HCT116 (cell line): ENCODE data around the gene ACSL3.

Experiments
- CEBPB ChIP-seq: IDR thresholded peaks from 2 replicates; pipeline ENCODE4 v1.6.1; 2012; ENCODE audit warnings: low read depth
- EZH2 ChIP-seq: fragments of 200-600 bp; sonication (generic); IDR thresholded peaks from 2 replicates; pipeline ENCODE4 v1.6.1; 2017; ENCODE audit warnings: antibody characterized with exemption, mixed run types
- EZH2phosphoT487 ChIP-seq: fragments of 200-600 bp; IDR thresholded peaks from 2 replicates; pipeline ENCODE4 v1.6.1; 2018; ENCODE audit warnings: antibody characterized with exemption, borderline replicate concordance
- POLR2A ChIP-seq: IDR thresholded peaks from 2 replicates; pipeline ENCODE4 v1.7.0; 2011; ENCODE audit warnings: borderline replicate concordance; ENCODE audit not compliant: insufficient read depth, insufficient read length; ENCODE audit errors: extremely low read depth
- POLR2AphosphoS5 ChIP-seq: IDR thresholded peaks from 2 replicates; pipeline ENCODE4 v1.6.1; 2011; ENCODE audit warnings: mild to moderate bottlenecking, low read depth, low read length, moderate library complexity
- SIN3A ChIP-seq: IDR thresholded peaks from 2 replicates; pipeline ENCODE4 v1.6.1; 2012; ENCODE audit warnings: low read depth
- SP1 ChIP-seq: IDR thresholded peaks from 2 replicates; pipeline ENCODE4 v1.6.1; 2012; ENCODE audit warnings: low read depth
- YY1 ChIP-seq: IDR thresholded peaks from 2 replicates; pipeline ENCODE4 v1.6.1; 2011; ENCODE audit warnings: low read length, low read depth, moderate library complexity, mild to moderate bottlenecking; ENCODE audit not compliant: insufficient replicate concordance; ENCODE audit errors: extremely low read depth
- ZBTB33 ChIP-seq: IDR thresholded peaks from 2 replicates; pipeline ENCODE4 v1.6.1; 2011; ENCODE audit warnings: mild to moderate bottlenecking, low read length, moderate library complexity; ENCODE audit not compliant: insufficient replicate concordance; ENCODE audit errors: extremely low read depth
- TF ChIP-seq, protein P1 (sequence below), 3 experiments: fragments of 200-600 bp in 1 of 3; sonication (generic) in 1 of 3; IDR thresholded peaks in 2 of 3; conservative IDR thresholded peaks in 1 of 3; 2 replicates each; pipeline ENCODE4 v1.5.1; 2012 to 2017; ENCODE audit warnings: low read depth in 2 of 3, low read length in 2 of 3, antibody characterized with exemption in 1 of 3, borderline replicate concordance in 1 of 3, control low read depth in 1 of 3, mild to moderate bottlenecking in 1 of 3, mixed read lengths in 1 of 3, mixed run types in 1 of 3, moderate library complexity in 1 of 3; ENCODE audit not compliant: insufficient read depth in 1 of 3
- TF ChIP-seq, protein P2 (sequence below): IDR thresholded peaks from 2 replicates; pipeline ENCODE4 v1.6.1; 2012
- TF ChIP-seq, protein P3 (sequence below): IDR thresholded peaks from 2 replicates; pipeline ENCODE4 v1.6.1; 2012

GRCh38 chr2:222900354-222900753, 39.5 kb downstream of the ACSL3 start:
- TF ChIP-seq YY1 (no peak), ZBTB33 (no peak), EZH2phosphoT487 (no peak), CEBPB (no peak), SIN3A (no peak), POLR2A (no peak), POLR2AphosphoS5 (no peak), SP1 (no peak), EZH2 (no peak)
- TF ChIP-seq, protein P1, sequence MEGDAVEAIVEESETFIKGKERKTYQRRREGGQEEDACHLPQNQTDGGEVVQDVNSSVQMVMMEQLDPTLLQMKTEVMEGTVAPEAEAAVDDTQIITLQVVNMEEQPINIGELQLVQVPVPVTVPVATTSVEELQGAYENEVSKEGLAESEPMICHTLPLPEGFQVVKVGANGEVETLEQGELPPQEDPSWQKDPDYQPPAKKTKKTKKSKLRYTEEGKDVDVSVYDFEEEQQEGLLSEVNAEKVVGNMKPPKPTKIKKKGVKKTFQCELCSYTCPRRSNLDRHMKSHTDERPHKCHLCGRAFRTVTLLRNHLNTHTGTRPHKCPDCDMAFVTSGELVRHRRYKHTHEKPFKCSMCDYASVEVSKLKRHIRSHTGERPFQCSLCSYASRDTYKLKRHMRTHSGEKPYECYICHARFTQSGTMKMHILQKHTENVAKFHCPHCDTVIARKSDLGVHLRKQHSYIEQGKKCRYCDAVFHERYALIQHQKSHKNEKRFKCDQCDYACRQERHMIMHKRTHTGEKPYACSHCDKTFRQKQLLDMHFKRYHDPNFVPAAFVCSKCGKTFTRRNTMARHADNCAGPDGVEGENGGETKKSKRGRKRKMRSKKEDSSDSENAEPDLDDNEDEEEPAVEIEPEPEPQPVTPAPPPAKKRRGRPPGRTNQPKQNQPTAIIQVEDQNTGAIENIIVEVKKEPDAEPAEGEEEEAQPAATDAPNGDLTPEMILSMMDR (IDR thresholded peaks at IDR 0.05 in 2 of 3, conservative IDR thresholded peaks at IDR 0.05 in 1 of 3; ENCODE audit: borderline replicate concordance in 1 of 3, insufficient read depth in 1 of 3, low read depth in 2 of 3, low read length in 2 of 3) = no peak
- TF ChIP-seq, protein P2, sequence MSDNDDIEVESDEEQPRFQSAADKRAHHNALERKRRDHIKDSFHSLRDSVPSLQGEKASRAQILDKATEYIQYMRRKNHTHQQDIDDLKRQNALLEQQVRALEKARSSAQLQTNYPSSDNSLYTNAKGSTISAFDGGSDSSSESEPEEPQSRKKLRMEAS = no peak
- TF ChIP-seq, protein P3, sequence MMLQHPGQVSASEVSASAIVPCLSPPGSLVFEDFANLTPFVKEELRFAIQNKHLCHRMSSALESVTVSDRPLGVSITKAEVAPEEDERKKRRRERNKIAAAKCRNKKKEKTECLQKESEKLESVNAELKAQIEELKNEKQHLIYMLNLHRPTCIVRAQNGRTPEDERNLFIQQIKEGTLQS = no peak
